Adrenal gland (tissue), 5 donors: Measurements from ENCODE around the gene PHLDB3.

Experiments
- POLR2A ChIP-seq, 2 donors: fragments of 450-650 bp; IDR thresholded peaks; one replicate each; pipeline ENCODE4 v1.6.1; 2017; ENCODE audit warnings: antibody characterized with exemption in 2 of 2, mild to moderate bottlenecking in 2 of 2, moderate library complexity in 1 of 2
- TF ChIP-seq, protein P1 (sequence below), 6 experiments: fragments of 450-650 bp in 4 of 6; fragments of 200-600 bp in 2 of 6; sonication (generic) in 1 of 6; IDR thresholded peaks; 1 replicate in 5 of 6; 2 replicates in 1 of 6; pipeline versions ENCODE4 v1.5.1 to v1.8.0; 2016 to 2021; ENCODE audit warnings: antibody characterized with exemption in 6 of 6, mild to moderate bottlenecking in 2 of 6, moderate library complexity in 1 of 6
- donor health status: DM: no; HTN: no; CAD: no.

DNA sequence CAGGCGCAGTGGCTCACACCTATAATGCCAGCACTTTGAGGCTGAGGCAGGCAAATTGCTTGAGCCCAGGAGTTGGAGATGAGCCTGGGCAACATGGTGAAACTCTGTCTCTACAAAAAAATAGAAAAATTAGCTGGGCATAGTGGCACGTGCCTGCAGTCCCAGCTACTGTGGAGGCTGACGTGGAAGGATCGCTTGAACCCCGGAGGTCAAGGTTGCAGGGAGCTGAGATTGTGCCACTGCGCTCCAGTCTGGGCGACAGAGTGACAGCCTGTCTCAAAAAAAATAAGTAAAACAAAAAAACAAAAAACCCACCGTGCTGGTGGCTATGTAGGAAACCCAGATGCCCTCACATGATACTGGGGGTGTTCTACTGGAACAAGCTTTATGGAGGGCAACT is 16.4 kb downstream of the PHLDB3 start:
- TF ChIP-seq, protein P1, sequence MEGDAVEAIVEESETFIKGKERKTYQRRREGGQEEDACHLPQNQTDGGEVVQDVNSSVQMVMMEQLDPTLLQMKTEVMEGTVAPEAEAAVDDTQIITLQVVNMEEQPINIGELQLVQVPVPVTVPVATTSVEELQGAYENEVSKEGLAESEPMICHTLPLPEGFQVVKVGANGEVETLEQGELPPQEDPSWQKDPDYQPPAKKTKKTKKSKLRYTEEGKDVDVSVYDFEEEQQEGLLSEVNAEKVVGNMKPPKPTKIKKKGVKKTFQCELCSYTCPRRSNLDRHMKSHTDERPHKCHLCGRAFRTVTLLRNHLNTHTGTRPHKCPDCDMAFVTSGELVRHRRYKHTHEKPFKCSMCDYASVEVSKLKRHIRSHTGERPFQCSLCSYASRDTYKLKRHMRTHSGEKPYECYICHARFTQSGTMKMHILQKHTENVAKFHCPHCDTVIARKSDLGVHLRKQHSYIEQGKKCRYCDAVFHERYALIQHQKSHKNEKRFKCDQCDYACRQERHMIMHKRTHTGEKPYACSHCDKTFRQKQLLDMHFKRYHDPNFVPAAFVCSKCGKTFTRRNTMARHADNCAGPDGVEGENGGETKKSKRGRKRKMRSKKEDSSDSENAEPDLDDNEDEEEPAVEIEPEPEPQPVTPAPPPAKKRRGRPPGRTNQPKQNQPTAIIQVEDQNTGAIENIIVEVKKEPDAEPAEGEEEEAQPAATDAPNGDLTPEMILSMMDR (IDR thresholded peaks at IDR 0.05), result no peak
- TF ChIP-seq POLR2A (IDR thresholded peaks at IDR 0.05), result no peak
